Uterus (tissue), 2 donors: ENCODE measurements around the gene PPP1R16B.

Experiments used
- POLR2A ChIP-seq, 2 donors: fragments of 450-650 bp; IDR thresholded peaks; one replicate each; pipeline ENCODE4 v1.6.1; 2016; ENCODE audit warnings: antibody characterized with exemption in 2 of 2, mild to moderate bottlenecking in 1 of 2, moderate library complexity in 1 of 2
- TF ChIP-seq, protein P1 (sequence below), 4 experiments: fragments of 200-600 bp in 2 of 4; fragments of 450-650 bp in 2 of 4; sonication (generic) in 2 of 4; IDR thresholded peaks; one replicate each; pipeline ENCODE4 v1.5.1; 2016 to 2019; ENCODE audit warnings: antibody characterized with exemption in 4 of 4, mild to moderate bottlenecking in 2 of 4, moderate library complexity in 1 of 4

DNA sequence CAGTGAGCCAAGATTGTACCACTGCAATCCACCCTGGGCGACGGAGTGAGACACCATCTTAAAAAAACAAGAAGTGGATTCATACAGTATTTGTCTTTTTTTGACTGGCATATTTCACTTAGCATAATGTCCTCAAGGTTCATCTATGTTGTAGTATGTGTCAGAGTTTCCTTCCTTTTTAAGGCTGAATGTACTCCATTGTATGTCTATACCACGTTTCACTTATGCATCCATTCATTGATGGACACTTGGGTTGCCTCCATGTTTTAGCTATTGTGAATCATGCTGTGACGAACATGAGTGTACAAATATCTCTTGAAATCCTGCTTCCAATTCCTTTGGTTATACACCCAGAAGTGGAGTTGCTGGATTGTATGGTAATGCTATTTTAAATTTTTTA is 91.8 kb downstream of the PPP1R16B start:
- TF ChIP-seq POLR2A (IDR thresholded peaks at IDR 0.05), result no peak
- TF ChIP-seq, protein P1, sequence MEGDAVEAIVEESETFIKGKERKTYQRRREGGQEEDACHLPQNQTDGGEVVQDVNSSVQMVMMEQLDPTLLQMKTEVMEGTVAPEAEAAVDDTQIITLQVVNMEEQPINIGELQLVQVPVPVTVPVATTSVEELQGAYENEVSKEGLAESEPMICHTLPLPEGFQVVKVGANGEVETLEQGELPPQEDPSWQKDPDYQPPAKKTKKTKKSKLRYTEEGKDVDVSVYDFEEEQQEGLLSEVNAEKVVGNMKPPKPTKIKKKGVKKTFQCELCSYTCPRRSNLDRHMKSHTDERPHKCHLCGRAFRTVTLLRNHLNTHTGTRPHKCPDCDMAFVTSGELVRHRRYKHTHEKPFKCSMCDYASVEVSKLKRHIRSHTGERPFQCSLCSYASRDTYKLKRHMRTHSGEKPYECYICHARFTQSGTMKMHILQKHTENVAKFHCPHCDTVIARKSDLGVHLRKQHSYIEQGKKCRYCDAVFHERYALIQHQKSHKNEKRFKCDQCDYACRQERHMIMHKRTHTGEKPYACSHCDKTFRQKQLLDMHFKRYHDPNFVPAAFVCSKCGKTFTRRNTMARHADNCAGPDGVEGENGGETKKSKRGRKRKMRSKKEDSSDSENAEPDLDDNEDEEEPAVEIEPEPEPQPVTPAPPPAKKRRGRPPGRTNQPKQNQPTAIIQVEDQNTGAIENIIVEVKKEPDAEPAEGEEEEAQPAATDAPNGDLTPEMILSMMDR (IDR thresholded peaks at IDR 0.05), result no peak
